ENCODE measurements around the gene PLCL1. TPM values are rescaled to one million over a fixed set of nuclear protein-coding genes. Genes with fewer than 3 reads are reported as not detected.

Gene PLCL1
- total and polyA plus RNA-seq, 10 of the 15 experiments (the other 5 are each of a cell fraction or from before 2014, with no cell fraction given) = 0.03 to 1.5 (median 0.22) TPM

Other genes with a start within 250 kb of the PLCL1 start
- gene RFTN2, start 129.0 kb upstream of the PLCL1 start, total RNA-seq (2014; rRNA removed) = not detected in 2 replicates
- not detected in 2 replicates for gene RFTN2, start 129.0 kb upstream of the PLCL1 start, total RNA-seq (2014; rRNA removed; fragmentation: Illumina TruSeq; extraction: Trizol)
- not detected in 2 replicates for gene RFTN2, start 129.0 kb upstream of the PLCL1 start, total RNA-seq (2021)
- not detected in 2 replicates for gene RFTN2, start 129.0 kb upstream of the PLCL1 start, polyA plus RNA-seq (2011; rRNA removed)
- gene RFTN2, start 129.0 kb upstream of the PLCL1 start, polyA plus RNA-seq (2014; fragmentation: Illumina TruSeq; extraction: Trizol) = not detected in 2 replicates
- not detected for gene RFTN2, start 129.0 kb upstream of the PLCL1 start, polyA plus RNA-seq (2014; fragmentation: Nextera tagmentation; extraction: Ambion mirVana)
- not detected in 2 replicates for gene RFTN2, start 129.0 kb upstream of the PLCL1 start, polyA plus RNA-seq (2014; rRNA removed)
- under 1 TPM; 0.09 to 0.23 TPM for gene RFTN2, start 129.0 kb upstream of the PLCL1 start, polyA plus RNA-seq (2016; fragmentation: Nextera tagmentation; extraction: Ambion mirVana)
- 22.5 and 22.9 TPM in 2 replicates for gene MARS2, start 99.2 kb upstream of the PLCL1 start, total RNA-seq (2014; rRNA removed)
- gene MARS2, start 99.2 kb upstream of the PLCL1 start, total RNA-seq (2014; rRNA removed; fragmentation: Illumina TruSeq; extraction: Trizol) = 13.9 and 14.1 TPM in 2 replicates
- gene MARS2, start 99.2 kb upstream of the PLCL1 start, total RNA-seq (2021) = 21.7 and 22.7 TPM in 2 replicates
- gene MARS2, start 99.2 kb upstream of the PLCL1 start, polyA plus RNA-seq (2011; rRNA removed) = 9.1 and 14.4 TPM in 2 replicates
- gene MARS2, start 99.2 kb upstream of the PLCL1 start, polyA plus RNA-seq (2014; fragmentation: Illumina TruSeq; extraction: Trizol) = 20.1 and 21.5 TPM in 2 replicates
- gene MARS2, start 99.2 kb upstream of the PLCL1 start, polyA plus RNA-seq (2014; fragmentation: Nextera tagmentation; extraction: Ambion mirVana) = 1 to 10 TPM; 4.0 to 6.9 TPM
- 18.0 and 18.2 TPM in 2 replicates for gene MARS2, start 99.2 kb upstream of the PLCL1 start, polyA plus RNA-seq (2014; rRNA removed)
- gene MARS2, start 99.2 kb upstream of the PLCL1 start, polyA plus RNA-seq (2016; fragmentation: Nextera tagmentation; extraction: Ambion mirVana) = 10 to 100 TPM; 19.0 to 22.4 TPM
- gene BOLL, start 19.3 kb upstream of the PLCL1 start, total RNA-seq (2014; rRNA removed) = 0.05 TPM in 1 of 2 replicates, not detected in the other
- not detected in 2 replicates for gene BOLL, start 19.3 kb upstream of the PLCL1 start, total RNA-seq (2014; rRNA removed; fragmentation: Illumina TruSeq; extraction: Trizol)
- not detected in 2 replicates for gene BOLL, start 19.3 kb upstream of the PLCL1 start, total RNA-seq (2021)
- gene BOLL, start 19.3 kb upstream of the PLCL1 start, polyA plus RNA-seq (2011; rRNA removed) = not detected in 2 replicates
- gene BOLL, start 19.3 kb upstream of the PLCL1 start, polyA plus RNA-seq (2014; fragmentation: Illumina TruSeq; extraction: Trizol) = not detected in 2 replicates
- gene BOLL, start 19.3 kb upstream of the PLCL1 start, polyA plus RNA-seq (2014; fragmentation: Nextera tagmentation; extraction: Ambion mirVana) = under 1 TPM in 1 of 2 experiments, not detected in 1; 0.05 TPM
- not detected in 2 replicates for gene BOLL, start 19.3 kb upstream of the PLCL1 start, polyA plus RNA-seq (2014; rRNA removed)
- gene BOLL, start 19.3 kb upstream of the PLCL1 start, polyA plus RNA-seq (2016; fragmentation: Nextera tagmentation; extraction: Ambion mirVana) = not detected